HG03064 (cell line): Measurements from ENCODE around the gene SMG6.

ENCODE experiments used
- ATAC-seq: cut with Tn5 transposase; IDR thresholded peaks from one replicate; pipeline ENCODE4 v1.9.1; 2021; ENCODE audit warnings: low read depth; ENCODE audit not compliant: unreplicated experiment

SMG6 gene

DNA sequence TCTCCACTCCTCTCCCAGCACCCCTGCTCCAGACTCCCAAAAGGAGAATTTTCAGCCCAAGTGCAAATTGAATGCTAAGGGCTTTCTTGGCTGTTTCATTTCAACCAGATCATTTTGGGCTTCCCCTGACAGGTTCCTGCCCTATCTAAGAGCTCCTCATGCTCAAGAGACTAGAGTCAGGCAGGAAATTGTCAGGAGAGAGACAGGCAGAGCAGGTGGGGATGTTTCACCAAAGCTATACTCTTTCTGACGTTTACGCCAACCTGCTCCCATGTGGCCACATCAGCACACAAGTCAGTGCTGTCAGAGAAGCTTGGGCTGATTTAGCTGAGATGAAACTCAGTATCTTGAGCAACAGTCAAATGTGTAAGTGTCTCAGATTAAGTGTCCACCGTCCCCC is 217.3 kb downstream of the SMG6 start:
- no peak for ATAC-seq

DNA sequence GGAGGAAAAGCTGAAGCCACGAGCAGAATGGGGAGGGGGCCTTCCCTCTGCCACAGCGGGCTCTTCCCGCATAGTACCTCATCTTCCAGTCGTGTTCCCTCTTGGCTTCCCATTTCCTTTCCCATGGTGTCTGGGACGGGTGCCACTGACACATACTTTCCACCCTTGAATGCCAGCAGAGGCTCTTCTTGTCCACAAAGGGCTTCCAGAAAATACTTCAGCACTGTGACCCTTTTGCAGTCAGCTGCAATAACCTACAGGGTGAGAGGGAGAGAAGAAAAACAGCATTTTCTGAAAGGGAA is 218.0 kb downstream of the SMG6 start:
- no peak for ATAC-seq

DNA sequence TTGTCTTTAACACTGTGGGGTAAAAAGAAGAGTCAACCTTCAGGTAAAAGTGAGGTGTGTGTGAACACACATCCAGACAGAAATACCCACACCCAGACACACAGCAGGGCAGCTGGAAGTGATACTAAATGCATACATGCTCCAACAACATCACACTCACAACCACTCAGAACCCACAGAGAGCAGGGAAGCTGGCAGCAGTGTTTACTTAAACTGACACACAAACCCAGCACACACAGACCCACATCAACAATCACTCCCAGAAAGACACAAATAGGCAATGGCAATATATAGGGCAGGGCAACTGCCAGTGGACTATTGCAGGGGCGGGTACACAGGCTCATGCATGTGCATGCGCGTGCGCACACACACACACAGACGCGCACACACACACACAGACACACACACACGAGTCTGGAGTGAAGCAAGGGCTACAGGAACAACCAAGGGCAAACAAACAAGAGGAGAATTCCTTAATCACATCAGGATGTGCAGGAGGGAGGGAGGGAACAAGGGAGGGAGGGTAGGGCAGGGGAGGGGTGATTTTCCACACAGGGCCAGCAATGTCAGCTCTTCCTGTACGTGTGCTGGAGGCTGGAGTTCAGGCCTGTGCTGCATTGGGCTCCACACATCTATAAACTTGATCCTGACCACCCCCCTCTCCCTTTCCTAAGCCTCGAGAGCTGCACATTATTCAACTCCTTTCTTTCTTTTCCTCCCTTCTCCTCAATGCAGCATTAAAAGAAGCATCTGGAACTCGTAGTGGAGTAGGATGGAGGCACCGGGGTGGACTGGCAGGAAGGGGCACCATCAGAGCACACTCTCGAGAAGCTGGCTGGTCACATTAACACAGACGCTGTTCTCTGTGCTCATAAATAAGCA is 218.6 kb downstream of the SMG6 start:
- ATAC-seq, result no peak

DNA sequence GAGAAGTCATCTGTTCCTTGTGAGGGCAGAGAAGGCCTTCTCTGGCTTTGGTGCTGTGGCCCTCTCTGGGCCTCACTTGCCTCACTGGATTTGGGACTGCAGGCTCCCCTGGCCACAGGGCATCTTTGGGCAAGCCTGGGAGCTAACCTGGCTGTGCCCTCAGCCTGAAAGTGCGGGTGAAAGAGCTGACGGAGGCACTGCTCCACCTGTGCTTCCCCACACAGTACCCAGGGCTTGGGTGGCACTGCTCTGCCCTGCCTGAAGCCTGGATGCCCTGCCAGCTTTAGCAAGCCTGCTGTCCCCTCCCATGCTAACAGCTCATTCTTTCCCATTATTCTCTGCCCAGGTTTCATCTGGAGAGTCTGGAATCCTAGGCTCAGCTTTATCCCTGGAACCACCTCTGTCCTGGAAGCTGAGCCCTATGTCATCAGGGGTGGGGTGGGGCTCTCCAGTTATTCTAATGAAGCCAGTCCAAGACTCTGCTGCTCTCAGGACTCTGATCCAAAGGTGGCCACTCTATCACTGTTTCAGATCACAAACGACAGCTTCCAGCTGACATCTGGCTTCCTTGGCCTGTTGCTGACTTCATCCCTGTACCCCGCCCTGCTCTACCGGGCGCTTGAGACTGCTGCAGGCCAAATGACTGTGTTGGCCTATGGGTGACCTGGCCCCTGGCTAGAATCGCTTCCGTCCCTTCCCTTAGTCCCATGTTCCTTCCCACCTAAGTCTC is 219.4 kb downstream of the SMG6 start:
- no peak for ATAC-seq

GRCh38 chr17:2083613-2084035 is 220.0 kb downstream of the SMG6 start:
- no peak for ATAC-seq

GRCh38 chr17:2082003-2082781 is 221.4 kb downstream of the SMG6 start:
- no peak for ATAC-seq

DNA sequence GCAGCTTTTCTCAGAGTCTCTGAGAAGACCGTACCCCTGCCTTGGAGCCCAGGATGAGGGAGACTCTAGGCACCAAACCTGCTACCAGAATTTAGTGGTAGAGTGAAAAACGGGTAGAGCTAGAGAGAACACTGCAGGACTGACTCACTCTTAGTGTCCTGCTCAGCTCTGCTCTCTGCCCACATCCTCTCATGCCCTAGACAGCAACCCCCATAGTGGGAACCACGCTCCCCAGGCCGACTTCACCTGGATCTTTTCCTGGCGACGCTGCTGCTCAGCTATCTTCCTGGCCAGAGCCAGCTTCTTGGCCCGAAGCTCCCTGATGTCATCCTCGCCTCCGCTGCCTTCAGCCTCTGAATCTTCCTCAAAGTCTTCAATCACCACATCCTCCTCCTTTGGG is 222.0 kb downstream of the SMG6 start:
- no peak for ATAC-seq

DNA sequence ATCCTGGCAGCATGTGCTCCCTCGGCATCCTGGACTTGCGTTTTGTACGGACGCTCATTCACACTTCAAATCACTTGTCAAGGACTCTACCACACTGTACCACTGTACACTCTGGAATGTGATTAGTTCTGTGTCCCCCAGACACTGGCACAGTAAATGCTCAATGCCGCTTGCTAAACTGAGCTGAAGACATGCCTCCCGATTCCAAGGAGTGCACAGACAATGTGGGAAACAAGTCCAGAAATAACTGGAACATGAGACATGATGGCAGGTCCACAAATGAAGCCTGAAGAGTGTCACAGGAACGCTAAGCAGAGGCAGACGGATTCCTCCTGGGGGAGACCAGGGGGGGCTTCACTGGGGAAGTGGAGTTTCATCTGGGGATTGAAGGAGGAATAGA is 226.5 kb downstream of the SMG6 start:
- ATAC-seq, result no peak

- no peak for ATAC-seq
Observed at GRCh38 chr17:2076087-2076984, 227.2 kb downstream of the SMG6 start.

DNA sequence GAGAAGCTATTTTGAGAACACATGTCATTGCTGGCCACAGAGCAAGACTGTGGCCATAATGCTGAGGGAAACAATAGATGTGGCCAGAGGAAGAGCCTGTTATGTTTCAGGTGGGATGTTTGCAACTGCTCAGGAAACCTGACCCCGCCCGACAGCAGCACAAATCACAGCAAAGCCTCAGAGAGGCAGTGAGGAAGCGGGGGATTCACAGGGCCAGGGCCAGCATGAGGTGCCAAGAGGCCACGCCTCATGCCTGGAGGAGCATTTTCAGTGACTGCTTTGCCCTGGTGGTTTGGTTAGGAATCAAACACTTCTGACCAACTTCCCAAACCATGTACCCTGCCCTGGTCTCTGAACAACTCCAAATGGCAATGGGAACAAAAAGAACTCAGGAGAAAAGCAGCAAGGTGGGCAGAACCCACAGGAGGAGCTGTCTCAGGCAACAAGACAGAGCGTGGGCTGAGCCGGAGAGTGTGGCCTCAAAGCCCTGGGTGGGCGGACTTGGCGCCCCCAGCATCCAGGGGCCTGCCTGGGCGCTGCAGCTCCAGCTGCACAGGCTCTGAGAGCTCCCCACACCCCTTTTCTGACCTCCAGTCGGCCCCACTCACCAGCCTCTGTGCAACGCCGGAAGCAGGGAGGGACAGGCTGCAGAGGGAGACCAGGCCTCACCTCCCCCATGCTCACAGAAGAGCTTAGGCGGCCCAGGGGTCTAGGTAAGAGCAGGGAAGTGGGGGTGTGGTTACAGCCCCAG is 228.1 kb downstream of the SMG6 start:
- no peak for ATAC-seq

DNA sequence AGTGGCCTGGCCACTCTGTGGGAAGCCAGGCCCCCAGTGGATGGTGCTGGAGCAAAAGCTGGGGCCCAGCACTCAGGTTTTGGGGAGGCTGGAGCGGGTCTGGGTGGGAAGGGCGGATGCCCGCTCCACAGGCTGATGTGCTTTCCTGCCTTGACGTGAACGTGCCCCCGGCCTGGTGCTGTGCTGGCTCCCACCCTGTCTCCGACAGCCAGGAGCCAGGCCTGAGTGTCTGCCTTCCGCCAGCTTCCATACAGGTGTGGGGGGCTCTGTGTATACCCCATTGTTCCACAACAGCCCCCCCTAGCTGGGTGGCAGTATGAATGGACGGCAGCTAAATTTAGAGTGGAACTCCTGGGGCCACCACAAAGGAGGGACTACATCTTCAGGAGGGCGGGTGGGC is 228.7 kb downstream of the SMG6 start:
- ATAC-seq, result no peak

GRCh38 chr17:2071455-2072281 is 231.9 kb downstream of the SMG6 start:
- no peak for ATAC-seq

- ATAC-seq, result no peak
Observed at GRCh38 chr17:2071024-2071385, 232.6 kb downstream of the SMG6 start.

DNA sequence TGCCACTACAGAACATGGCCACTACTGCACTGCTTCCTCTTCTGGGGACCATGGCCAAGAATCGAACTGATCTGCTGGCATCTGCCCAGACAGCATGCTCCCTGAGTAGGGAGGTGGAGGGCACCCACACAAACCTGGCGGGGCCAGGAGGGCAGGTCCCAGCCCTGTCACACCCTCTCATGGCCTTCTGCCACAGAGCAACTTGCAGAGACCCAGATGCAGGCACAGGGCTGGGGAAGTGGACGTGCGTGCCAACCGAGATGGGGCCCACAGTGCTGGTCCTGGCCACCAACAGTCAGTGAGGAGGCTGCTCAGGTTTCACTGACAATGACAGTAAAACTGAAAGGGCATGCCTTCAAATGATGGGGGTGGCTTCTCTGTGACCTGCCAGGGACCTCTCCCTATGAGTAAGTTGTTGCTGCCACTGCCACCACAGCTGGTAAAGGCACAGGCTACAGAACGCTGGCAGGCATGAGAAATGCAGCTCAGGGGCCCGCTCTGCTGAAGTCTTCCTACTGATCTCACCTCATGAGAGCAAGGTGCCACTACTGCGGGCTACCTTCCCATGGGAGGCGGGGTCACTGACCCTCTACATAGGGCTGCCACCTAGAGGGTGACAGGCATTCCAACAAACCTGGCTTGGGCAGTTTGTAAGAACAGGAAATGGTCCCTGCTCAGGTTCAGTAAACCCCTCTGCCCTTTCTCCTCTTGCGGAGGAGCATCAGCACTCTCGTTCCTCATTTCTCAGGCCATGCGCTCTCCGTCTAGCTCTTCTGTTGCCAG is 233.2 kb downstream of the SMG6 start:
- peak; percentile 70 for ATAC-seq

DNA sequence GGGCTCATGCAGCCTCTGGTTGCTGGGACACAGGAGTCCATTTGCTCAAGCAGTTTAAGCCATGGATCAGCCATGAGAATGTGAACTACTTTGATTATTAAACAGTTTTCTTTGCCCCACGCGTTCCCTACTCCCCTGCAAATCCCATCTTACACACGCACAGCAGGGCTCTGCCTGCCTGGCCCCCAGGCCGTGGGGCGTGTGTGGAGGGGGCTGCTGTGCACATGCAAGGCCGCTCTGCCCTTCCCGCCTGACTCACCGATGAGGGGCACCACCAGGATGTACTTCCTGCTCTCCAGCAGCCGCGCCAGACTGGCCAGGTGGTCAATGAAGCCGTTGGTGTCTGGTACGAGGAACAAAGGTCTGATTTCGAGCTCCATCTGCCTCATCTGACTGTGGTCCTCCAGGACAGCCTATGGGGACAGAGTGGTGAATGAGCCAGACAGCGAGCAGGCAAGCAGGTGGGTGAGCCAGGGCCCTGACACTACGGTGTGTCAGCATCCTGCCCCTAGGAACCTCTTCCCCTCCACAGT is 235.0 kb downstream of the SMG6 start:
- no peak for ATAC-seq

DNA sequence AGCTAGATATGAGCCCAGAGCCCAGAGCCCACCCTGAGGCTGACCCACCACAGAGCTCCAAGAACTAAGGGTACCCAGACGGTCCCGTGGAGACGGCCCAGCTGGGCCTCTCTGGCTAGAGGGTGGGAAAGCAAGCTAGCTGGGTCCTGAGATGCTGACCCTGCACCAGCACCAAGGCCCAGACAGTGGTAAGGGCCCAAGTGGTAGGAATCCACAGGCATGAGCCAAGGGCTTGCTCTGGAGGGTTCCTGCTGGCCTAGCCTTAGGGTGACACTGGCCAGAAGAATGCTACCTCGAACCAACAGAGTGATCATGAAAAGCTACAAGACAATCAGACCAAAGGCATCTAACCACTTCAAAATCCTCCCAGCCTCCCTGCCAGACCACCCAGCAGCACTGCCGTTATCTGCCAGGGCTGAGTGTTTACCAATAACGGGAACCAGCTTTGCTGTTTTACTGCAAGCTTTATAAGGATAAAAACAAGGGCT is 235.5 kb downstream of the SMG6 start:
- ATAC-seq, result no peak

DNA sequence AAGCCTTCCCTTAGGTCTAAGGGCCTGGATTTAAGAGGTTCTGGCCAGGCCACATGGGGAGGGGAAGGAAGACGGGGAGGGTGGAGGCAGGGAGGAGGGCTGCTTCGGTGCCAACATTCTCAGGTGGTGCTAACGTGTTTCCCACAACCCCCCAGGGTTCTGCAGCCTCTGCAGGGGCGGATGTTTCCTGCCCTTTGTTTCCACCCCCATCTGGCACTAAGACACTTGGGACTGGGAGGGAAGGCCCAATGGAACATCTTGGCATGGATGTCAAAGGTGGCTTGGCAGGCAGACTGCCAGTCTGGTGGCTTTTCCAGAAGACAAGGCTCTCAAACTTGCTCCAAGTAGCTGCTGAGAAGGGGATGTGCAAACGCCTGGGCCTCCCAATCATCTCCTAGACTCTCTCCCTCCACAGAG is 236.0 kb downstream of the SMG6 start:
- ATAC-seq, result no peak
